Jurkat, Clone E6-1 (cell line): Measurements from ENCODE around the gene TCF15. TPM values are rescaled to one million over a fixed set of nuclear protein-coding genes. Genes with fewer than 3 reads are reported as not detected.

Experiments
- DNase-seq: peaks from one replicate; pipeline ENCODE4 v3.0.0-alpha.2; 2011; ENCODE audit warnings: low read depth, low spot score
- H3K4me3 ChIP-seq: 2 replicates; pipeline ENCODE4 v1.5.1; 2011; ENCODE audit warnings: mild to moderate bottlenecking, low read length, control low read depth, moderate library complexity
- polyA plus RNA-seq: library from polyadenylated mRNA; unstranded; fragments of >200 nt; gene quantifications from one replicate; pipeline ENCODE4 v1.2.1, GENCODE V29; 2012; ENCODE audit warnings: missing spikeins; ENCODE audit not compliant: insufficient read length, insufficient read depth

Gene TCF15, protein sequence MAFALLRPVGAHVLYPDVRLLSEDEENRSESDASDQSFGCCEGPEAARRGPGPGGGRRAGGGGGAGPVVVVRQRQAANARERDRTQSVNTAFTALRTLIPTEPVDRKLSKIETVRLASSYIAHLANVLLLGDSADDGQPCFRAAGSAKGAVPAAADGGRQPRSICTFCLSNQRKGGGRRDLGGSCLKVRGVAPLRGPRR
- polyA plus RNA-seq = not detected

DNA sequence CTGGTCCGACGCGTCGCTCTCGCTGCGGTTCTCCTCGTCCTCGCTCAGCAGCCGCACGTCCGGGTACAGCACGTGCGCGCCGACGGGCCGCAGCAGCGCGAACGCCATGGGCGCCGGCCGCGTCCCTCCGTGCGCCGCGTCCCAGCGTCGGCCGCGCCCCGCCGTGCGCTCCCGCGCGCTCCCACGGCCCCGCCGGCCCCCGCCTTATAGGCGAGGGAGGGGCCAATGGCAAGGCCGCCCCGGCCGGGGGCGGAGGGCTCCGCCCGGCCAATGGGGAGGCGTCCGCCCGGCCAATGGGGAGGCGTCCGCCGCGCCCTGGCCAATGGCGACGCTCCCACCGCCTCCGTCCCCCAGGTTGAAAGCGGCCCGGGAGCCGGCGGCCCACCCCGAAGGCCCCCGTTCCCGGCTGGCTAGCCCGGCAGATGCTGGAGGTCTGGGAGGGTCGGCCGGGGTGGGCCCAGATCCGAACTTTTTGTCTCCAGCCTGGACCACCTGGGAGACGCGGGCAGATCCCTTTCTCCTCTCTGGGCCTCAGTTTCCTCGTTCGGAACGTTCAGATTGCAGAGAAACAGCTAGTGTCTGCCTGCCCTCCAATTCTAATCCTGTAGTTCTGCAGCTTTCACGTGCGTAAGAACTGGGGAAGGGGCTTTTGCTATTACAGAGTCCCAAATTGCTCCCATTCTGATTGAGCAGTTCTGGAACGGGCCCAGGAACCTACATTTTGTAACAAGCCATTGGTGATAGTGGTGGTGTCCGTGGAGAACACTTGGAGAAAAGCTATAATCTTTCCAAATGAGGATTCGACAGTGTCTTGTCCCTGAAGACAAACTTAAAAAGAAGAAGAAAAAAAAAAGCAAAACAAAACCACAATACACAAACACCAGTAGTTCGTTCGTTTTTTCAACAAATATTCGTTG, at the start of gene TCF15:
Gene TCF15, minus strand, starts transcription at position 180 of the 917 bp plus-strand sequence. Its CDS starts 72 bp downstream, at position 108.
- H3K4me3 ChIP-seq = no peak within 1 kb of the TSS
- DNase-seq = no peak

GRCh38 chr20:658731-659291, 48.7 kb upstream of the TCF15 start:
- H3K4me3 ChIP-seq = no peak overlapping the region
- DNase-seq = no peak

DNA sequence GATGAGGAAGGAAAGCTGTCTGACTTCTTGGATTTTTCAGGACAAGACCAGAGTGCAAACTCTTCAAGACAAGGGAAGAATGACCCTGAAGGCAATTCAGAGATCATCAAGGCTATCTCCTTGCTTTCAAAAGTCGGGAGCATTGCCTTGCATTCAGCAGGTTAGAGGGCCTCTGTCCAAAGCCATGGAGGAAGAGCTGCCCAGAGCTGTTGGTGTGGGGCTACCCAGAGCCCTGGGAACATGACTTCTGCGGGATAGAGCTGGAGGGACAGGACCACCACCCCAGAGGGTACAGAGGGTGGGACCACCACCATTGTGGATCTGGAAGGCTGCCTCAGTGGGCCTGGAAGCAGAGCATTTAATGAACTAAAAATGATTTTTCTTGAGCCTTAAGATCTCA, 48.1 kb upstream of the TCF15 start:
- no peak for DNase-seq

GRCh38 chr20:655726-656624, 45.9 kb upstream of the TCF15 start:
- no peak for DNase-seq
- H3K4me3 ChIP-seq = no peak overlapping the region

More for the DNA sequence above, 48.1 kb upstream of the TCF15 start:
- H3K4me3 ChIP-seq = no peak overlapping the region

GRCh38 chr20:654417-654750, 44.3 kb upstream of the TCF15 start:
- DNase-seq = no peak
- H3K4me3 ChIP-seq = no peak overlapping the region

DNA sequence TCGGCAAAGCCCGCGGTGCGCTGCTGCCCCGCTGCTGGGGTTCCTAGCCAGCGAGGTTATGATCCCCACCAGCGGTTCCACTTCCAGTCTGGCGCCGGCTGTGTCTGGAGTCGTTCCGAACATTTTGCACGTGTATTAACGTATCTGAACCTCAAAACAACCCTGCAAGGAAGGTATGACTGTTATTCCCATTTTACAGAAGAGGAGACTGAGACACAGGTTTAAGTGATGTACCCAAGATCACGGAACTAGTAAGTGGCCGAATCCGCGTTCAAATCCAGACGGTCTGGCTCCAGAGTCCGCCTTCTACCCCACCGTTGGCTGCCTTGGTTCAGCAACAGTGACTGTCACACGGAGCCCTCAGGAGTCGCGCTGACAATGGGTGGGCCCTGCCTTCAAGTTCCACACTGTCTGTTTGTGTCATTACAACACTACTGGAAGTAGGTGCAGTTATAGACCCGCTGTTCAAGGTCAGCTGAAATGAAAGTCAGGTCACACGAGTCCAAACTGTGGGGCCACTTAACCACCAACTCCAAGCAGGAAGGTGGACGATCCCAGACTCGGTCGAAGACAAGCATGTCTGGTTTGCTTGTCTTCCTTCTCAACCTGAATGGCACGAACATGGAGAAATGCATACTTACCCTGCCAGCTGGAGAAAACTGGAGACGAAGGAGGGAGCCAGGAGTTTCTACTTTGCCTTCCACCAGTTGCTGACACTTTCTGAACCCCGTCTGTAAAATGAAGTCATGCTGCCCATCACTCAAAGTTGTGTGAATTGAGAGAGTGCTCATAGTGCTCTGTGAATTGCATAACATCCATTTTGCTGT, 43.7 kb upstream of the TCF15 start:
- DNase-seq = no peak

DNA sequence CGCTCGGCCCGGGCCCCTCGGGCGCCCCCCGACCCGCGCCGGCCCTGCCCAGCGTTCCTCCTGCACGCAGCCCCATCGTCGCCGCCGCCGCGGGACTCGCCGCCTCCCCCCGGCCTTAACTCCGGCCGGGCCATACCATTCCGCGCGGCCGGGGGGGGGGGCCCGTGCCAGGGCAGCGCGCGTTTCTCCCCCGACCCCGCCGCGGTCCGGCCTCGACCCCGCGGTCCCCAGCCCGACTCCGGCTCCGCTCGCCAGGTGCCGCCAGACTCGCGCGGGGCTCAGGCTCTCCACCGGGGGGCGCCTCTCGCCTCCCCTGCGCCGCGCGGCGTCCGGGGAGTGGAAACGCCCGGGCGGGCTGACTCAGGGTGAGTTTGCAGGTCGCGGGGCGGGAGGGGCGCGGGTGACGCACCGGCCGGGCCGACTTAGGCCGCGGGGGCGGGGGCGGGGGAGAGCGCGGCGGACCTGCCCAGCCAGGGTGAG, 43.0 kb upstream of the TCF15 start, which contains the start of gene SRXN1:
Gene SRXN1, minus strand, starts transcription at position 91 of the 480 bp plus-strand sequence. Its CDS starts 15 bp downstream, at position 76.
- peak; percentile 37 for DNase-seq
- peak within 1 kb of the TSS; percentile 55 for H3K4me3 ChIP-seq

More for the DNA sequence above, 43.7 kb upstream of the TCF15 start:
- H3K4me3 ChIP-seq = peak overlapping the region; percentile 55

DNA sequence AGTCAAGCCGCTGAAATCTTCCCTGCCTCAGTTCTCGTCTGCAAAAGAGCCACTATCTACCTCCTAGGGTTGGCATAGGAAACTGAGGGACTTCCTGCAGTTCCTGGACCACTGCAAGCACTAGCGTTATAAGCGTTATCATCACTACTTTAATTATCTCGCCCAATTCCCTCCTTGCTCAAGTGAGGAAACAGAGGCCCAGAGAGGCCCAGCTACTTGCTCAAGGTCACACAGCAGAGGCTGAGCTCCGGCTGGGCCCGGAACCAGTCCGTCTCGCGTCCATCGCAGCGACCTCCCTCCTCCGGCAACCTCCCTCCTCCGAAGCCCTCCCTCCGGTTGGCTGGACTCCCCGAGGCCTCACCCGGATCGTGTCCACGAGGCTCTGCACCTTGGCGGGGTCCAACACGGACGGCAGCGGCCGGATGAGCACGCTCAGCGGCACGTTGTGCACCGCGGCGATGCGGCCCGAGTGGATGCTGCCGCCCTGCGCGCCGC, 42.6 kb upstream of the TCF15 start:
- peak overlapping the region; percentile 55 for H3K4me3 ChIP-seq
- DNase-seq = no peak

DNA sequence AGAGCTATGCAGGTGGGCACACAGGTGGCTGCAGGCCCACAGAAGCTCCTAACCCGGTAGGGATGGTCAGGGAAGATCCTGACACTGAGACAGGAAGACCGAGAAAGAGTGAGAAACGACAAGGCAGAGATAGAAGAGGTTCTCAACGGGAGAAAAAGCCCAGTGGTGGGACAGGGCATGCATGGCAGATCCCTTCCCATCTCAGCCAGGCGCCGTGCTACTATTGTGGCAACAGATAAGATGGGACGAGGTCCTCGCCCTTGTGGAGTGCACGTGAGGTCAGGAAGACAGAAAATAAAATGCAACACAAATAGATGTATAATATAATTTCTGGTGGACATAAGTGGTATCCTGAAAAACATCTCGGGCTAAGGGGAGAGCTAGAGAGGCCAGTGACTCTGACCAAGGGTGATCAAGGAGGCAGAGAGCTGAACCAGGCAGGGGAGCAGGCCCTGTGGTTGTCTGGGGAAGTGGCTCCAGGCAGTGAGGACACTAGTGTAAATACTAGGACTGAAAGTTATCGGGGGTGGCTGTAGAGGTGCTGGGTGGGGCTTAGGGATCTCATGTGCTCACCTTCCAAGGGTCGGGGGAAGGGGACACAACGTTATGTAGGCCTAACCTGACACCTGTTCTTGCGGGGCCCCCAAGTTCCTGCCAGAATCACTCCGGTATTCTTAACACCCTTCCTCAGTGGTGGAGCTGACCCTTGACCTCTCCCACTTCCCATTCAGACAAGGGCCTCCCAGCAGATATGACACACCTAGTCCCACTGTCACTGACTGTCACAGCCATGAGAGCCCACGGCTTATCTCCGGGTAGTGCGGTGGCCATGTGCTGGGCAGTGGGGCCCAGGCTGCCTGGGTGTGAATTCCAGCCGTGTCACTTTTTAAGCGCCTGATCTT, 41.9 kb upstream of the TCF15 start:
- no peak for DNase-seq
- peak overlapping the region; percentile 55 for H3K4me3 ChIP-seq

GRCh38 chr20:650954-651353, 40.8 kb upstream of the TCF15 start:
- H3K4me3 ChIP-seq = no peak overlapping the region
- no peak for DNase-seq

- DNase-seq = no peak
Observed at GRCh38 chr20:650281-650680, 40.2 kb upstream of the TCF15 start.

DNA sequence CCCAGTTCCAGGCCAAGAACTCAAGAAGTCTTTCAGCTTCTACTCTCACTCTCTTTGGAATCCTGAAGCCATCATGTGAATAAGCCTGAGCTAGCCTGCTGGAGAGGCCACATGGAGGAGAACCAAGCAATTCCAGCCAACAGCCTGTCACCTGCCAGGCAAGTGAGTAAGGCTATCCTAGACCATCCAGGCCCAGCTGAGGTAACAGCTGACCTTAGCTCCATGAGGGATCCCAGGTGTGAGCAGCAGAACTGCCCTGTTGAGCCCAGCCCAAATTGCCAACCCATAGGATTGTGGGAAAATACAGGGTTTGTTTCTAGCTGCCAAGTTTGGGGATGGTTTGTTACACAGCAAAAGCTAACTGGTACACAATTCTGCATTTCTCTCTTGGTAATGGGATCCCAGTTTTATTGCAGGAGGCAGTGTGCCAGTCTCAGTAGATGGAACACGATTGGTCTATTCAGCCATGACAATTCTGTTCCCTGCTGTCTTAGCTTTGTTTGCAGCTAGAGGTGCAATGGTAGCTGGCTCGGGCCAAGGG, 37.4 kb upstream of the TCF15 start:
- H3K4me3 ChIP-seq = no peak overlapping the region
- no peak for DNase-seq

More at GRCh38 chr20:650281-650680, 40.2 kb upstream of the TCF15 start:
- no peak overlapping the region for H3K4me3 ChIP-seq

- no peak overlapping the region for H3K4me3 ChIP-seq
- DNase-seq = no peak
Observed at GRCh38 chr20:646868-647233, 36.7 kb upstream of the TCF15 start.

DNA sequence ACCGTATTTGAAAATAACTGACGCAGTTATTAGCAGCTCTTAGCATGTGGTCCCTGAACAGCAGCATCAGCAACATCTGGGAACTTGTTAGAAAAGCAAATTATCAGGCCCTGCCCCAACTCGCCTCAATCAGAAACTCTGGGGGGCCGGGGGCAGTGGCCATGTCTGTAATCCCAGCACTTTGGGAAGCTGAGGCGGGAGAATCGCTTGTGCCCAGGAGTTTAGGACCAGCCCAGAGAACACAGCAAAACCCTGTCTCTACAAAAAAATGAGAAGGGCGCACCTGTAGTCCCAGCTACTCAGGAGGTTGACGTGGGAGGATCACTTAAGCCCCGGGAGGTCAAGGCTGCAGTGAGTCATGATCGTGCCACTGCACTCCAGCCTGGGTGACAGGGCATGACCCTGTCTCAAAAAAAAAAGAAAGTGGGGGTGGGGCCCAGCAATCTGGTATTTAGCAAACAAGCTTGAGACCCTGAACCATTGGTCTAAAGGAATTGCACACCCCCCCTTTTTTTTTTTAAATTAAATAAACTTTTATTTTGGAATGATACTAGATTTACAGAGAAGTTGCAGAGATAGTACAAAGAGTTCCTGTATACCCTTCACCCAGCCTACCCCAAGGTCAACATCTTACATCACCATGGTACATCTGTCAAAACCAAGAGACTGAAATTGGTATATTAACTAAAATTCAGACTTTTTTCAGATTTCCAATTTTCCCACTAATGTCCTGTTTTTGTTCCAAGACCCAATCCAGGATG, 36.2 kb upstream of the TCF15 start:
- no peak overlapping the region for H3K4me3 ChIP-seq
- DNase-seq = no peak

- H3K4me3 ChIP-seq = no peak overlapping the region
- DNase-seq = peak; percentile 56
Observed at GRCh38 chr20:645318-646106, 35.4 kb upstream of the TCF15 start.
